ENCODE measurements around the gene UMOD.

GRCh38 chr16:20331635-20332034 is 20.9 kb downstream of the UMOD start:
- TF ChIP-seq CTCF (IDR thresholded peaks at IDR 0.05; ENCODE audit: low read depth, low read length) (no peak), EZH2phosphoT487 (IDR thresholded peaks at IDR 0.05; ENCODE audit: low read depth) (no peak)
